GM12878 (cell line): ENCODE measurements around the gene OR8U1. TPM values are rescaled to one million over a fixed set of nuclear protein-coding genes. Genes with fewer than 3 reads are reported as not detected.

ENCODE experiments used
- ATAC-seq: fragments of 200-7000 bp; cut with Tn5 transposase; 3 replicates; pipeline ENCODE4 v1.9.1; 2020; ENCODE audit warnings: mild to moderate bottlenecking, moderate library complexity
- BruUV-seq: library from RNA; stranded (reverse); fragments of 400-500 nt; replicated peaks from 2 replicates; lab custom pipeline; 2021; lab: Mats Ljungman, UMichigan
- CTCF ChIA-PET: fragments of 300-600 bp; sonication (Branson Sonifier 250); formaldehyde crosslinking; extraction: SDS; loops from one replicate; lab custom pipeline; 2021; ENCODE audit warnings: inconsistent platforms; lab: Yijun Ruan, JAX
- POLR2A ChIA-PET: fragments of 350-600 bp; formaldehyde crosslinking; extraction: SDS; loops from one replicate; lab custom pipeline; 2021; ENCODE audit warnings: inconsistent platforms; lab: Charles Lee
- RAD21 ChIA-PET: fragments of 300-600 bp; sonication (Branson Sonifier 250); formaldehyde crosslinking; loops from one replicate; lab custom pipeline; 2023; ENCODE audit warnings: antibody characterized with exemption; ENCODE audit not compliant: unreplicated experiment; lab: Charles Lee
- SMC1A ChIA-PET: fragments of 300-600 bp; sonication (Branson Sonifier 250); formaldehyde crosslinking; loops from one replicate; lab custom pipeline; 2023; ENCODE audit not compliant: unreplicated experiment, uncharacterized antibody; lab: Charles Lee
- DNase-seq: peaks from one replicate; pipeline ENCODE4 v3.0.0-alpha.2; 2011; ENCODE audit warnings: low read depth, low spot score
- FAIRE-seq: peaks from 3 replicates; lab custom pipeline; 2011; peaks lifted over from hg19 to GRCh38; lab: Jason Lieb, UNC
- H2AFZ ChIP-seq: 2 replicates; pipeline ENCODE4 v1.6.0; 2011; ENCODE audit warnings: low read depth, low read length, control low read depth; ENCODE audit not compliant: control insufficient read depth
- H3K27ac ChIP-seq: 2 replicates; pipeline ENCODE4 v1.5.1; 2011; ENCODE audit warnings: control low read depth; ENCODE audit not compliant: control insufficient read depth, insufficient read depth
- H3K27me3 ChIP-seq, 2 experiments: replicated peaks in 1 of 2; 2 replicates each; pipeline versions ENCODE4 v1.6.0 to v1.6.1; 2011; ENCODE audit warnings: low read length in 1 of 2; ENCODE audit not compliant: control insufficient read depth in 2 of 2, insufficient read depth in 2 of 2
- H3K36me3 ChIP-seq, 2 experiments: 2 replicates each; pipeline ENCODE4 v1.5.1; 2011; ENCODE audit warnings: low read length in 1 of 2; ENCODE audit not compliant: control insufficient read depth in 2 of 2, insufficient read depth in 2 of 2
- H3K4me1 ChIP-seq: 2 replicates; pipeline ENCODE4 v1.6.1; 2011; ENCODE audit warnings: mild to moderate bottlenecking, low read length, moderate library complexity, mixed read lengths; ENCODE audit not compliant: control insufficient read depth, insufficient read depth
- H3K4me2 ChIP-seq: 2 replicates; pipeline ENCODE4 v1.6.0; 2011; ENCODE audit warnings: control low read depth; ENCODE audit not compliant: control insufficient read depth, insufficient read depth
- H3K4me3 ChIP-seq: fragments of 200-600 bp; sonication (generic); 2 replicates; pipeline ENCODE4 v1.5.1; 2016
- H3K79me2 ChIP-seq: 2 replicates; pipeline ENCODE4 v1.6.0; 2011; ENCODE audit warnings: low read length; ENCODE audit not compliant: control insufficient read depth, insufficient read depth
- H3K9ac ChIP-seq: 2 replicates; pipeline ENCODE4 v1.8.0; 2011; ENCODE audit warnings: low read length, control low read depth, mixed read lengths; ENCODE audit not compliant: control insufficient read depth, insufficient read depth
- H3K9me3 ChIP-seq: replicated peaks from 3 replicates; pipeline ENCODE4 v1.5.1; 2011; ENCODE audit warnings: mild to moderate bottlenecking, low read length; ENCODE audit not compliant: control insufficient read depth, insufficient read depth
- H4K20me1 ChIP-seq: 2 replicates; pipeline ENCODE4 v1.6.0; 2011; ENCODE audit not compliant: control insufficient read depth, insufficient read depth
- CREB1 ChIP-seq: IDR thresholded peaks from 2 replicates; pipeline ENCODE4 v1.6.1; 2012; ENCODE audit warnings: low read depth, mild to moderate bottlenecking, inconsistent platforms
- EED ChIP-seq: sonication (generic); IDR thresholded peaks from 2 replicates; pipeline ENCODE4 v1.6.1; 2016; ENCODE audit warnings: antibody characterized with exemption, low read depth
- EZH2 ChIP-seq: IDR thresholded peaks from 2 replicates; pipeline ENCODE4 v1.6.1; 2012; ENCODE audit warnings: low read depth, mild to moderate bottlenecking, control low read depth, inconsistent platforms, low read length, borderline replicate concordance; ENCODE audit not compliant: control insufficient read depth
- FOXK2 ChIP-seq: fragments of 450-650 bp; IDR thresholded peaks from 2 replicates; pipeline ENCODE4 v1.6.1; 2017; ENCODE audit warnings: mild to moderate bottlenecking, moderate library complexity
- MEF2B ChIP-seq: fragments of 450-650 bp; IDR thresholded peaks from 2 replicates; pipeline ENCODE4 v1.6.1; 2018; ENCODE audit warnings: mild to moderate bottlenecking, moderate library complexity; ENCODE audit not compliant: partially characterized antibody, poor library complexity, severe bottlenecking
- NFYA ChIP-seq: IDR thresholded peaks from 2 replicates; pipeline ENCODE4 v1.6.1; 2011; ENCODE audit warnings: low read depth, mild to moderate bottlenecking, low read length, improper control_type of control experiment, borderline replicate concordance
- NR2F1 ChIP-seq: fragments of 450-650 bp; conservative IDR thresholded peaks from 2 replicates; pipeline ENCODE4 v1.6.1; 2017; ENCODE audit warnings: mild to moderate bottlenecking
- NRF1 ChIP-seq: conservative IDR thresholded peaks from 2 replicates; pipeline ENCODE4 v1.6.1; 2011; ENCODE audit warnings: mild to moderate bottlenecking, low read depth, low read length, improper control_type of control experiment
- POU2F2 ChIP-seq: IDR thresholded peaks from 3 replicates; pipeline ENCODE4 v1.6.1; 2011; ENCODE audit warnings: low read depth, mild to moderate bottlenecking, low read length, borderline replicate concordance
- SRF ChIP-seq, 2 experiments: IDR thresholded peaks; 2 replicates each; pipeline ENCODE4 v1.6.1; 2011; ENCODE audit warnings: low read depth in 2 of 2, low read length in 2 of 2, mild to moderate bottlenecking in 1 of 2, moderate library complexity in 1 of 2
- TBL1XR1 ChIP-seq: IDR thresholded peaks from 2 replicates; pipeline ENCODE4 v1.6.1; 2012; ENCODE audit warnings: low read depth, low read length, improper control_type of control experiment
- TCF3 ChIP-seq: IDR thresholded peaks from 2 replicates; pipeline ENCODE4 v1.6.1; 2012; ENCODE audit warnings: low read depth, mild to moderate bottlenecking, low read length, borderline replicate concordance; ENCODE audit not compliant: insufficient read depth
- TCF7 ChIP-seq: IDR thresholded peaks from 2 replicates; pipeline ENCODE4 v1.6.1; 2014; ENCODE audit warnings: antibody characterized with exemption, borderline replicate concordance
- YY1 ChIP-seq: IDR thresholded peaks from 2 replicates; pipeline ENCODE4 v1.6.1; 2011; ENCODE audit warnings: low read depth, mild to moderate bottlenecking, low read length
- ZNF207 ChIP-seq: fragments of 450-650 bp; IDR thresholded peaks from 2 replicates; pipeline ENCODE4 v1.6.1; 2014; ENCODE audit warnings: antibody characterized with exemption, mild to moderate bottlenecking, borderline replicate concordance
- ZNF274 ChIP-seq: IDR thresholded peaks from one replicate; pipeline ENCODE4 v1.8.0; 2011; ENCODE audit not compliant: insufficient read length, insufficient read depth
- WGBS: methylation state at CpG from one replicate; pipeline ENCODE4 v1.1.6; 2016; ENCODE audit warnings: low lambda C conversion rate; ENCODE audit not compliant: insufficient replicate concordance, insufficient coverage; ENCODE audit errors: missing lambda C conversion rate; 5-methylcytosine and 5-hydroxymethylcytosine counted together
- in situ Hi-C: fragments of 300-500 bp; cut with MboI; formaldehyde crosslinking; loops from 9 replicates; pipeline ENCODE4 v1.14.3; 2018; ENCODE audit warnings: mixed read lengths
- intact Hi-C: fragments of 100-400 bp; cut with micrococcal nuclease; formaldehyde crosslinking; loops from one replicate; pipeline ENCODE4 v1.14.2; 2022; ENCODE audit not compliant: unreplicated experiment
- polyA plus RNA-seq, 11 experiments: library from polyadenylated mRNA; depleted of rRNA in 4 of 11; unstranded in 6 of 11; stranded (reverse) in 5 of 11; fragments of >200 nt; fragmentation: Nextera tagmentation in 4 of 11; fragmentation: Illumina TruSeq in 1 of 11; extraction: Ambion mirVana in 4 of 11; extraction: Trizol in 1 of 11; gene quantifications; 1 replicate in 1 of 11; 2 replicates in 10 of 11; pipeline versions ENCODE4 v1.2.1 to v1.2.3, GENCODE V29; 2011 to 2016; ENCODE audit warnings: inconsistent platforms in 2 of 11, missing spikeins in 2 of 11, low read depth in 1 of 11
- total RNA-seq, 4 experiments: library from RNA; depleted of rRNA in 3 of 4; stranded (reverse); fragments of >200 nt in 3 of 4; fragmentation: Illumina TruSeq in 1 of 4; extraction: Trizol in 1 of 4; gene quantifications; 2 replicates each; pipeline versions ENCODE4 v1.2.1 to v1.2.3, GENCODE V29; 2013 to 2021
- TF ChIP-seq, protein P1 (sequence below): IDR thresholded peaks from 2 replicates; pipeline ENCODE4 v1.6.1; 2011; ENCODE audit warnings: borderline replicate concordance, low read depth, mild to moderate bottlenecking, moderate library complexity, mixed read lengths, low read length; ENCODE audit not compliant: insufficient read depth; ENCODE audit errors: extremely low read length
- TF ChIP-seq, protein P2 (sequence below): IDR thresholded peaks from 2 replicates; pipeline ENCODE4 v1.6.1; 2012; ENCODE audit warnings: low read length, inconsistent platforms

OR8U1 gene
- total and polyA plus RNA-seq, 10 of the 15 experiments (the other 5 are each of a cell fraction or from before 2014, with no cell fraction given): not detected

DNA sequence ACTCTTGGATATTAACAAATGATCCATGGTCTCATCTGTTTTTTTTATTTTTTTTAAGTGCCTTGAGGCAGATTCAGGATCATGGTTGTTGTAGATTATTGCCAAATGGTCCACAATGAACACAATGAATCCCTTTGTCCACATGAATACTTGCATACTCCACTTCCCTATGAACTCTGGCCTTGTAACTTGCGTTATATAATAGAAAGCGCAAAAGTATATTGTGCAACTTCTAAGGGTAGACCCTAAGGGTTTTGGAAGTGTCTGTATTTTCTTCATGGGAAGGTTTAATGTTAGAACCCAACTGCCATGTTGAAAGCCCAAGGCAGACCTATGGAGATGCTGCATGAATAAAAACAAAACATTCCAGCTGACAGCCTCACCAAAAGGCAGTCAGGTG, 29.0 kb downstream of the OR8U1 start:
- Histone ChIP-seq H3K79me2 (no peaks in the 10 kb centered on the region), H3K4me3 (no peak overlapping the region), H3K4me2 (no peak overlapping the region), H3K9me3 (no peaks in the 10 kb centered on the region), H3K36me3 (no peaks in the 10 kb centered on the region), H3K9ac (no peak overlapping the region), H3K27me3 (no peaks in the 10 kb centered on the region), H3K27ac (no peak overlapping the region), H3K4me1 (no peaks in the 10 kb centered on the region), H4K20me1 (no peaks in the 10 kb centered on the region), H2AFZ (no peak overlapping the region)
- no peak for DNase-seq
- intact Hi-C loops (no loop called here), in situ Hi-C loops (no loop called here)
- ATAC-seq: no peak
- no TSS peak for BruUV-seq
- ChIA-PET SMC1A (interaction anchor here (0.5 kb wide), 1 partner anchor 38 kb away, joined by 3 read pairs; no protein-coding TSS in a partner anchor), CTCF (interaction anchor here (1.0 kb wide), 1 partner anchor 10 kb away, joined by 3 read pairs; no protein-coding TSS in a partner anchor), RAD21 (no interaction called here), POLR2A (no interaction called here)
- WGBS: 42% methylated on average over 2 of the region's 2 CpGs
- no peak for FAIRE-seq
- TF ChIP-seq ZNF207: no peak
- TF ChIP-seq, protein P1, sequence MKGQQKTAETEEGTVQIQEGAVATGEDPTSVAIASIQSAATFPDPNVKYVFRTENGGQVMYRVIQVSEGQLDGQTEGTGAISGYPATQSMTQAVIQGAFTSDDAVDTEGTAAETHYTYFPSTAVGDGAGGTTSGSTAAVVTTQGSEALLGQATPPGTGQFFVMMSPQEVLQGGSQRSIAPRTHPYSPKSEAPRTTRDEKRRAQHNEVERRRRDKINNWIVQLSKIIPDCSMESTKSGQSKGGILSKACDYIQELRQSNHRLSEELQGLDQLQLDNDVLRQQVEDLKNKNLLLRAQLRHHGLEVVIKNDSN: no peak
- no peak for TF ChIP-seq MEF2B

DNA sequence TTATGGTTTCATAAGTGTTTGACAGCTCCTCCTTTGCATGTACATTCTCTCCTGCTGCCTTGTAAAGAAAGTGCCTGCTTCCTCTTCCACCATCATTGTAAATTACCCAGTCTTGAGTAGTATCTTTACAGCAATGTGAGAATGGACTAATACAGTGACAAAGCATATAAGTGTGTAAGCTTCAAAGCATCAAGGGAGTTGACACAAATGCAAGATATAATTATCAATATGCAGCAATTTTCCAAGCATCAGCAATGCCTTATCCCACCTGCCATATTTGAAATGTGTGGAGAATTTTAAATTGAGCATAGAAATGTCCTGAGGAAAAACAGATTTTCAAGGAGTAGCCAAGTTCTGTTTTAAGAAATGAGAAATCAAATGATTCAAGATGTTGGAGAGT, 35.4 kb downstream of the OR8U1 start:
- FAIRE-seq (no peak), DNase-seq (no peak), ATAC-seq (no peak)
- Histone ChIP-seq H2AFZ (no peak overlapping the region), H3K36me3 (no peaks in the 10 kb centered on the region), H3K4me2 (no peak overlapping the region), H4K20me1 (no peaks in the 10 kb centered on the region), H3K9me3 (no peaks in the 10 kb centered on the region), H3K27me3 (no peaks in the 10 kb centered on the region), H3K4me3 (no peak overlapping the region), H3K9ac (no peak overlapping the region), H3K79me2 (no peaks in the 10 kb centered on the region), H3K27ac (no peak overlapping the region), H3K4me1 (no peaks in the 10 kb centered on the region)
- POLR2A ChIA-PET: no interaction called here
- BruUV-seq: no TSS peak
- in situ Hi-C loops (no loop called here), intact Hi-C loops (no loop called here)
- SMC1A ChIA-PET: no interaction called here
- CTCF ChIA-PET: interaction anchor here (0.5 kb wide), 1 partner anchor 14 kb away, joined by 3 read pairs; no protein-coding TSS in a partner anchor
- RAD21 ChIA-PET: no interaction called here
- TF ChIP-seq POU2F2 (no peak), NR2F1 (no peak), NRF1 (no peak), EZH2 (no peak), FOXK2 (no peak), YY1 (no peak), TCF3 (no peak), NFYA (no peak), ZNF274 (no peak), TCF7 (no peak), SRF (IDR thresholded peaks at IDR 0.05; ENCODE audit: low read depth in 2 of 2, low read length in 2 of 2) (no peak), CREB1 (no peak), EED (no peak), TBL1XR1 (no peak)
- TF ChIP-seq, protein P2, sequence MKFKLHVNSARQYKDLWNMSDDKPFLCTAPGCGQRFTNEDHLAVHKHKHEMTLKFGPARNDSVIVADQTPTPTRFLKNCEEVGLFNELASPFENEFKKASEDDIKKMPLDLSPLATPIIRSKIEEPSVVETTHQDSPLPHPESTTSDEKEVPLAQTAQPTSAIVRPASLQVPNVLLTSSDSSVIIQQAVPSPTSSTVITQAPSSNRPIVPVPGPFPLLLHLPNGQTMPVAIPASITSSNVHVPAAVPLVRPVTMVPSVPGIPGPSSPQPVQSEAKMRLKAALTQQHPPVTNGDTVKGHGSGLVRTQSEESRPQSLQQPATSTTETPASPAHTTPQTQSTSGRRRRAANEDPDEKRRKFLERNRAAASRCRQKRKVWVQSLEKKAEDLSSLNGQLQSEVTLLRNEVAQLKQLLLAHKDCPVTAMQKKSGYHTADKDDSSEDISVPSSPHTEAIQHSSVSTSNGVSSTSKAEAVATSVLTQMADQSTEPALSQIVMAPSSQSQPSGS: no peak
